ENCODE results near the gene CCNJL.
A peak's percentile ranks its signal among the peaks of the same experiment; 100 is the strongest.

Gene CCNJL

GRCh38 chr5:160349249-160349934, 37.0 kb upstream of the CCNJL start:
- Histone ChIP-seq H3K9ac (ENCODE audit: low read length) (no peak overlapping the region), H3K4me3 (ENCODE audit: low read depth, low read length) (no peak overlapping the region), H2AFZ (ENCODE audit: insufficient read depth, low read length, poor library complexity) (no peak overlapping the region), H4K8ac (ENCODE audit: low read depth, low read length) (no peak overlapping the region), H2BK120ac (ENCODE audit: insufficient read depth, low read length, poor library complexity) (no peak overlapping the region), H3K23ac (ENCODE audit: low read length) (no peak overlapping the region), H3K14ac (ENCODE audit: low read length) (no peak overlapping the region), H4K12ac (ENCODE audit: low read depth, low read length) (no peak overlapping the region), H4K91ac (ENCODE audit: low read depth, low read length) (no peak overlapping the region), H3K18ac (ENCODE audit: low read length) (no peak overlapping the region), H3K9me3 (ENCODE audit: insufficient read depth, low read depth, low read length) (no peaks in the 10 kb centered on the region), H3K27ac (ENCODE audit: low read depth, low read length) (no peak overlapping the region), H2AK5ac (ENCODE audit: low read length) (no peak overlapping the region), H3K79me2 (ENCODE audit: control insufficient read depth, insufficient read depth, low read length, poor library complexity) (no peaks in the 10 kb centered on the region), H3K4me1 (ENCODE audit: control insufficient read depth in 1 of 2, insufficient read depth in 2 of 2, low read length in 2 of 2) (peaks cover 0 to 2% of the 10 kb centered on the region in 2 experiments), H2BK5ac (ENCODE audit: low read depth, low read length, poor library complexity) (no peak overlapping the region), H2BK12ac (ENCODE audit: low read length) (no peak overlapping the region), H3K4ac (ENCODE audit: low read depth, low read length) (no peak overlapping the region), H3K27me3 (ENCODE audit: insufficient read depth, low read length) (no peaks in the 10 kb centered on the region), H3K36me3 (ENCODE audit: control insufficient read depth in 1 of 2, insufficient read depth in 2 of 2, low read length in 2 of 2) (no peaks in the 10 kb centered on the region), H3K4me2 (ENCODE audit: low read length) (no peak overlapping the region), H3K79me1 (ENCODE audit: low read length) (peaks cover 3% of the 10 kb centered on the region)
- peak; percentile 2 to 44 for DNase-seq
- WGBS (ENCODE audit: extremely low coverage, insufficient coverage, insufficient read length): no CpG with 5 or more reads among the region's 27 CpGs

GRCh38 chr5:160348080-160348479, 35.7 kb upstream of the CCNJL start:
- H4K12ac ChIP-seq (ENCODE audit: low read depth, low read length): no peak overlapping the region
- no peak overlapping the region for H2AK5ac ChIP-seq (ENCODE audit: low read length)
- H3K18ac ChIP-seq (ENCODE audit: low read length): no peak overlapping the region

GRCh38 chr5:160347448-160347847, 35.1 kb upstream of the CCNJL start:
- Histone ChIP-seq H3K18ac (ENCODE audit: low read length) (no peak overlapping the region), H3K23ac (ENCODE audit: low read length) (no peak overlapping the region), H3K4me3 (ENCODE audit: low read depth, low read length) (no peak overlapping the region), H2AK5ac (ENCODE audit: low read length) (no peak overlapping the region), H4K8ac (ENCODE audit: low read depth, low read length) (no peak overlapping the region), H3K79me2 (ENCODE audit: control insufficient read depth, insufficient read depth, low read length, poor library complexity) (no peaks in the 10 kb centered on the region), H3K9ac (ENCODE audit: low read length) (no peak overlapping the region), H3K4me1 (ENCODE audit: control insufficient read depth in 1 of 2, insufficient read depth in 2 of 2, low read length in 2 of 2) (peaks cover 2% of the 10 kb centered on the region in 2 experiments), H3K36me3 (ENCODE audit: control insufficient read depth in 1 of 2, insufficient read depth in 2 of 2, low read length in 2 of 2) (no peaks in the 10 kb centered on the region), H2AFZ (ENCODE audit: insufficient read depth, low read length, poor library complexity) (no peak overlapping the region), H3K79me1 (ENCODE audit: low read length) (peaks cover 3% of the 10 kb centered on the region), H4K12ac (ENCODE audit: low read depth, low read length) (no peak overlapping the region), H3K27me3 (ENCODE audit: insufficient read depth, low read length) (no peaks in the 10 kb centered on the region), H4K91ac (ENCODE audit: low read depth, low read length) (no peak overlapping the region), H3K27ac (ENCODE audit: low read depth, low read length) (no peak overlapping the region), H2BK120ac (ENCODE audit: insufficient read depth, low read length, poor library complexity) (no peak overlapping the region), H3K14ac (ENCODE audit: low read length) (no peak overlapping the region), H2BK5ac (ENCODE audit: low read depth, low read length, poor library complexity) (no peak overlapping the region), H3K9me3 (ENCODE audit: insufficient read depth, low read depth, low read length) (no peaks in the 10 kb centered on the region), H3K4me2 (ENCODE audit: low read length) (no peak overlapping the region), H2BK12ac (ENCODE audit: low read length) (no peak overlapping the region), H3K4ac (ENCODE audit: low read depth, low read length) (no peak overlapping the region)
- no CpG with 5 or more reads among the region's 6 CpGs for WGBS (ENCODE audit: extremely low coverage, insufficient coverage, insufficient read length)
- no peak for DNase-seq

More at GRCh38 chr5:160348080-160348479, 35.7 kb upstream of the CCNJL start:
- Histone ChIP-seq H4K91ac (ENCODE audit: low read depth, low read length) (no peak overlapping the region), H3K9me3 (ENCODE audit: insufficient read depth, low read depth, low read length) (no peaks in the 10 kb centered on the region), H3K79me1 (ENCODE audit: low read length) (peaks cover 3% of the 10 kb centered on the region), H2AFZ (ENCODE audit: insufficient read depth, low read length, poor library complexity) (no peak overlapping the region), H3K27me3 (ENCODE audit: insufficient read depth, low read length) (no peaks in the 10 kb centered on the region), H3K14ac (ENCODE audit: low read length) (no peak overlapping the region), H3K4ac (ENCODE audit: low read depth, low read length) (no peak overlapping the region), H3K79me2 (ENCODE audit: control insufficient read depth, insufficient read depth, low read length, poor library complexity) (no peaks in the 10 kb centered on the region), H3K23ac (ENCODE audit: low read length) (no peak overlapping the region), H4K8ac (ENCODE audit: low read depth, low read length) (no peak overlapping the region), H2BK12ac (ENCODE audit: low read length) (no peak overlapping the region), H3K36me3 (ENCODE audit: control insufficient read depth in 1 of 2, insufficient read depth in 2 of 2, low read length in 2 of 2) (no peaks in the 10 kb centered on the region), H3K4me3 (ENCODE audit: low read depth, low read length) (no peak overlapping the region), H2BK120ac (ENCODE audit: insufficient read depth, low read length, poor library complexity) (no peak overlapping the region), H3K4me2 (ENCODE audit: low read length) (no peak overlapping the region), H3K4me1 (ENCODE audit: control insufficient read depth in 1 of 2, insufficient read depth in 2 of 2, low read length in 2 of 2) (peaks cover 2% of the 10 kb centered on the region in 2 experiments), H3K9ac (ENCODE audit: low read length) (no peak overlapping the region), H3K27ac (ENCODE audit: low read depth, low read length) (no peak overlapping the region), H2BK5ac (ENCODE audit: low read depth, low read length, poor library complexity) (no peak overlapping the region)
- WGBS (ENCODE audit: extremely low coverage, insufficient coverage, insufficient read length): no CpG with 5 or more reads among the region's 11 CpGs
- DNase-seq: no peak

- H3K14ac ChIP-seq (ENCODE audit: low read length): no peak overlapping the region
- H3K36me3 ChIP-seq (ENCODE audit: control insufficient read depth in 1 of 2, insufficient read depth in 2 of 2, low read length in 2 of 2): no peaks in the 10 kb centered on the region
- DNase-seq: no peak
- H3K27ac ChIP-seq (ENCODE audit: low read depth, low read length): no peak overlapping the region
- H2BK5ac ChIP-seq (ENCODE audit: low read depth, low read length, poor library complexity): no peak overlapping the region
- peaks cover 2% of the 10 kb centered on the region in 2 experiments for H3K4me1 ChIP-seq (ENCODE audit: control insufficient read depth in 1 of 2, insufficient read depth in 2 of 2, low read length in 2 of 2)
- no peaks in the 10 kb centered on the region for H3K27me3 ChIP-seq (ENCODE audit: insufficient read depth, low read length)
- no peak overlapping the region for H3K18ac ChIP-seq (ENCODE audit: low read length)
- no peak overlapping the region for H3K4ac ChIP-seq (ENCODE audit: low read depth, low read length)
- no CpG with 5 or more reads among the region's 4 CpGs for WGBS (ENCODE audit: extremely low coverage, insufficient coverage, insufficient read length)
- H3K23ac ChIP-seq (ENCODE audit: low read length): no peak overlapping the region
- no peak overlapping the region for H4K91ac ChIP-seq (ENCODE audit: low read depth, low read length)
- H2AK5ac ChIP-seq (ENCODE audit: low read length): no peak overlapping the region
- no peaks in the 10 kb centered on the region for H3K79me2 ChIP-seq (ENCODE audit: control insufficient read depth, insufficient read depth, low read length, poor library complexity)
- H3K4me2 ChIP-seq (ENCODE audit: low read length): no peak overlapping the region
- H2BK12ac ChIP-seq (ENCODE audit: low read length): no peak overlapping the region
- H3K9ac ChIP-seq (ENCODE audit: low read length): no peak overlapping the region
- H4K12ac ChIP-seq (ENCODE audit: low read depth, low read length): no peak overlapping the region
- H3K9me3 ChIP-seq (ENCODE audit: insufficient read depth, low read depth, low read length): no peaks in the 10 kb centered on the region
- no peak overlapping the region for H2BK120ac ChIP-seq (ENCODE audit: insufficient read depth, low read length, poor library complexity)
- no peak overlapping the region for H2AFZ ChIP-seq (ENCODE audit: insufficient read depth, low read length, poor library complexity)
- no peak overlapping the region for H4K8ac ChIP-seq (ENCODE audit: low read depth, low read length)
- no peak overlapping the region for H3K4me3 ChIP-seq (ENCODE audit: low read depth, low read length)
- peaks cover 3% of the 10 kb centered on the region for H3K79me1 ChIP-seq (ENCODE audit: low read length)
These were observed 30.1 kb upstream of the CCNJL start for GRCh38 chr5:160342413-160342941.
